ENCODE results near the gene NECAB3. TPM values are rescaled to one million over a fixed set of nuclear protein-coding genes. Genes with fewer than 3 reads are reported as not detected.

Gene NECAB3
- total RNA-seq, 2 donors from 2014 or later, result 38.5 to 54.1 TPM

Other genes with a start within 250 kb of the NECAB3 start
- gene SNTA1, start 230.7 kb downstream of the NECAB3 start, total RNA-seq, result 1 to 10 TPM; 4.0 to 8.3 TPM
- gene CBFA2T2, start 184.3 kb downstream of the NECAB3 start, total RNA-seq, result 10 to 100 TPM; 26.9 to 27.3 TPM
- gene C20orf144, start 12.1 kb downstream of the NECAB3 start, total RNA-seq, result not detected
- gene ACTL10, start 7.5 kb downstream of the NECAB3 start, total RNA-seq, result 1 to 10 TPM; 3.5 to 3.8 TPM
- 1 to 10 TPM; 2.6 to 5.9 TPM for gene E2F1, start 12.0 kb upstream of the NECAB3 start, total RNA-seq
- gene PXMP4, start 45.9 kb upstream of the NECAB3 start, total RNA-seq, result 10 to 100 TPM; 13.4 to 22.2 TPM
- 1 to 10 TPM; 4.2 to 4.9 TPM for gene ZNF341, start 57.6 kb upstream of the NECAB3 start, total RNA-seq
- 100 to 1,000 TPM; 166 to 233 TPM for gene CHMP4B, start 136.9 kb upstream of the NECAB3 start, total RNA-seq

Measured in left colon (tissue), 2 donors.